Peyer's patch (tissue), 4 donors: ENCODE measurements around the gene TCF4.

ENCODE experiments used
- POLR2A ChIP-seq, 2 donors: fragments of 450-650 bp; IDR thresholded peaks; one replicate each; pipeline ENCODE4 v1.5.1; 2017; ENCODE audit warnings: antibody characterized with exemption in 2 of 2, mild to moderate bottlenecking in 2 of 2, moderate library complexity in 2 of 2
- TF ChIP-seq, protein P1 (sequence below), 6 experiments: fragments of 450-650 bp in 4 of 6; fragments of 200-600 bp in 2 of 6; sonication (generic) in 1 of 6; IDR thresholded peaks; one replicate each; pipeline ENCODE4 v1.5.1; 2017 to 2019; ENCODE audit warnings: antibody characterized with exemption in 6 of 6, mild to moderate bottlenecking in 3 of 6, moderate library complexity in 1 of 6

- TF ChIP-seq, protein P1, sequence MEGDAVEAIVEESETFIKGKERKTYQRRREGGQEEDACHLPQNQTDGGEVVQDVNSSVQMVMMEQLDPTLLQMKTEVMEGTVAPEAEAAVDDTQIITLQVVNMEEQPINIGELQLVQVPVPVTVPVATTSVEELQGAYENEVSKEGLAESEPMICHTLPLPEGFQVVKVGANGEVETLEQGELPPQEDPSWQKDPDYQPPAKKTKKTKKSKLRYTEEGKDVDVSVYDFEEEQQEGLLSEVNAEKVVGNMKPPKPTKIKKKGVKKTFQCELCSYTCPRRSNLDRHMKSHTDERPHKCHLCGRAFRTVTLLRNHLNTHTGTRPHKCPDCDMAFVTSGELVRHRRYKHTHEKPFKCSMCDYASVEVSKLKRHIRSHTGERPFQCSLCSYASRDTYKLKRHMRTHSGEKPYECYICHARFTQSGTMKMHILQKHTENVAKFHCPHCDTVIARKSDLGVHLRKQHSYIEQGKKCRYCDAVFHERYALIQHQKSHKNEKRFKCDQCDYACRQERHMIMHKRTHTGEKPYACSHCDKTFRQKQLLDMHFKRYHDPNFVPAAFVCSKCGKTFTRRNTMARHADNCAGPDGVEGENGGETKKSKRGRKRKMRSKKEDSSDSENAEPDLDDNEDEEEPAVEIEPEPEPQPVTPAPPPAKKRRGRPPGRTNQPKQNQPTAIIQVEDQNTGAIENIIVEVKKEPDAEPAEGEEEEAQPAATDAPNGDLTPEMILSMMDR (IDR thresholded peaks at IDR 0.05), result peak in 1 of 6 experiments; percentile 21
- TF ChIP-seq POLR2A (IDR thresholded peaks at IDR 0.05), result no peak
Measured at GRCh38 chr18:55522011-55522410, 66.0 kb downstream of the TCF4 start.
